Tibial artery (tissue), 4 donors: ENCODE data around the gene UNC13C.
"Not testable (repeated sequence)": the region's sequence is repeated elsewhere in the genome, so short reads cannot be mapped to it uniquely, and the experiment has no call there.

Experiments used
- DNase-seq, 2 donors: peaks; one replicate each; pipeline ENCODE4 v3.0.0-alpha.2; 2019
- H3K27ac ChIP-seq, 2 donors: fragments of 200-600 bp; sonication (generic) in 1 of 2; 1 replicate in 1 of 2; 2 replicates in 1 of 2; pipeline ENCODE4 v1.5.1; 2018 to 2019; ENCODE audit warnings: mild to moderate bottlenecking in 1 of 2
- H3K27me3 ChIP-seq, 2 donors: fragments of 200-600 bp; sonication (generic) in 1 of 2; one replicate each; pipeline versions ENCODE4 v1.5.1 to v1.6.0; 2016 to 2019
- H3K36me3 ChIP-seq, 3 donors: fragments of 200-600 bp; sonication (generic) in 2 of 3; one replicate each; pipeline ENCODE4 v1.5.1; 2016 to 2019; ENCODE audit warnings: mild to moderate bottlenecking in 2 of 3
- H3K4me1 ChIP-seq, 4 donors: fragments of 200-600 bp; sonication (generic) in 2 of 4; 1 replicate in 3 of 4; 2 replicates in 1 of 4; pipeline ENCODE4 v1.5.1; 2016 to 2019
- H3K4me3 ChIP-seq, 2 donors: fragments of 200-600 bp; sonication (generic) in 1 of 2; 1 replicate in 1 of 2; 2 replicates in 1 of 2; pipeline ENCODE4 v1.5.1; 2018 to 2019; ENCODE audit warnings: mild to moderate bottlenecking in 2 of 2
- H3K9me3 ChIP-seq, 3 donors: fragments of 200-600 bp; sonication (generic) in 1 of 3; one replicate each; pipeline ENCODE4 v1.5.1; 2016 to 2019
- CTCF ChIP-seq, 2 experiments: fragments of 200-600 bp in 1 of 2; fragments of 450-650 bp in 1 of 2; IDR thresholded peaks; one replicate each; pipeline ENCODE4 v1.5.1; 2017 to 2019; ENCODE audit warnings: antibody characterized with exemption in 2 of 2, mild to moderate bottlenecking in 1 of 2, moderate library complexity in 1 of 2
- intact Hi-C: fragments of 100-400 bp; cut with DNase I; formaldehyde crosslinking; loops from one replicate; pipeline ENCODE4 v1.15.0; 2023; ENCODE audit warnings: low total_unique reads

The UNC13C gene

GRCh38 chr15:54428596-54428995 lies 450.4 kb downstream of the UNC13C start:
- H3K27me3 ChIP-seq: no peaks in the 10 kb centered on the region
- no peaks in the 10 kb centered on the region for H3K9me3 ChIP-seq
- no peak overlapping the region for H3K4me3 ChIP-seq
- intact Hi-C loops: no loop called here
- H3K36me3 ChIP-seq: no peaks in the 10 kb centered on the region
- H3K27ac ChIP-seq: no peak overlapping the region
- H3K4me1 ChIP-seq: peaks cover 0 to 15% (median under 1%) of the 10 kb centered on the region in 4 donors
- no peak for DNase-seq
- no peak for TF ChIP-seq CTCF (IDR thresholded peaks at IDR 0.05)

GRCh38 chr15:54450288-54450687 lies 472.0 kb downstream of the UNC13C start:
- DNase-seq, H3K27ac ChIP-seq, H3K4me3 ChIP-seq, H3K27me3 ChIP-seq, intact Hi-C loops, H3K4me1 ChIP-seq: not testable (repeated sequence)
- H3K36me3 ChIP-seq: peaks cover 0 to 10% (median 0%) of the 10 kb centered on the region in 3 donors
- peaks cover 0 to 36% (median 30%) of the 10 kb centered on the region in 3 donors for H3K9me3 ChIP-seq

- no peak for DNase-seq
- no peaks in the 10 kb centered on the region for H3K27me3 ChIP-seq
- no peak overlapping the region for H3K4me3 ChIP-seq
- H3K4me1 ChIP-seq: no peaks in the 10 kb centered on the region
- TF ChIP-seq CTCF (IDR thresholded peaks at IDR 0.05): no peak
- intact Hi-C loops: no loop called here
- no peak overlapping the region for H3K27ac ChIP-seq
- peaks cover 0 to 4% (median 0%) of the 10 kb centered on the region in 3 donors for H3K36me3 ChIP-seq
- peaks cover 0 to 30% (median 21%) of the 10 kb centered on the region in 3 donors for H3K9me3 ChIP-seq
Measured at GRCh38 chr15:54456413-54456812, 478.2 kb downstream of the UNC13C start.

- Histone ChIP-seq H3K4me1 (no peaks in the 10 kb centered on the region), H3K9me3 (peaks cover 0 to 15% (median 0%) of the 10 kb centered on the region in 3 donors), H3K4me3 (no peak overlapping the region), H3K36me3 (no peaks in the 10 kb centered on the region), H3K27me3 (no peaks in the 10 kb centered on the region), H3K27ac (no peak overlapping the region)
- TF ChIP-seq CTCF (IDR thresholded peaks at IDR 0.05): no peak
- intact Hi-C loops: no loop called here
- DNase-seq: peak in 1 of 2 donors; percentile 52
Measured at GRCh38 chr15:54462511-54462913, 484.3 kb downstream of the UNC13C start.

- Histone ChIP-seq H3K27me3 (no peaks in the 10 kb centered on the region), H3K36me3 (no peaks in the 10 kb centered on the region), H3K4me1 (no peaks in the 10 kb centered on the region), H3K9me3 (no peaks in the 10 kb centered on the region), H3K4me3 (no peak overlapping the region), H3K27ac (no peak overlapping the region)
- TF ChIP-seq CTCF (IDR thresholded peaks at IDR 0.05): no peak
- no peak for DNase-seq
- intact Hi-C loops: no loop called here
Measured at GRCh38 chr15:54481819-54482218, 503.6 kb downstream of the UNC13C start.

- no peak for TF ChIP-seq CTCF (IDR thresholded peaks at IDR 0.05)
- Histone ChIP-seq H3K4me3 (no peak overlapping the region), H3K27me3 (no peaks in the 10 kb centered on the region), H3K9me3 (no peaks in the 10 kb centered on the region), H3K27ac (no peak overlapping the region), H3K36me3 (no peaks in the 10 kb centered on the region), H3K4me1 (no peaks in the 10 kb centered on the region)
- DNase-seq: no peak
- intact Hi-C loops: no loop called here
Measured at GRCh38 chr15:54482251-54482650, 504.0 kb downstream of the UNC13C start.
